B cell (primary cell): Measurements from ENCODE around the gene CCDC92B. TPM values are rescaled to one million over a fixed set of nuclear protein-coding genes. Genes with fewer than 3 reads are reported as not detected.

Experiments used
- ATAC-seq: fragments of 200-7000 bp; cut with Tn5 transposase; one replicate; pipeline ENCODE4 v1.10.0; 2021; ENCODE audit warnings: low read depth, mild to moderate bottlenecking, moderate number of reproducible peaks, moderate library complexity
- CTCF ChIA-PET: fragments of 350-600 bp; sonication (Branson Sonifier 250); formaldehyde crosslinking; loops from one replicate; lab custom pipeline; 2021; ENCODE audit warnings: antibody characterized with exemption, inconsistent platforms; lab: Charles Lee
- POLR2A ChIA-PET: fragments of 350-600 bp; sonication (Branson Sonifier 250); formaldehyde crosslinking; loops from one replicate; lab custom pipeline; 2021; ENCODE audit warnings: antibody characterized with exemption; lab: Charles Lee
- DNase-seq: peaks from one replicate; pipeline ENCODE4 v3.0.0; 2013
- H2AFZ ChIP-seq: 2 replicates; pipeline ENCODE4 v1.6.1; 2012; ENCODE audit warnings: mild to moderate bottlenecking, low read depth, low read length; ENCODE audit not compliant: insufficient read depth, poor library complexity, severe bottlenecking
- H3K27ac ChIP-seq, 2 donors: 1 replicate in 1 of 2; 2 replicates in 1 of 2; pipeline ENCODE4 v1.5.1; 2012 to 2013; ENCODE audit warnings: low read length in 2 of 2, mild to moderate bottlenecking in 2 of 2, moderate library complexity in 1 of 2
- H3K27me3 ChIP-seq, 4 experiments: fragments of 200-600 bp in 1 of 4; sonication (generic) in 1 of 4; replicated peaks in 1 of 4; 1 replicate in 2 of 4; 2 replicates in 2 of 4; pipeline versions ENCODE4 v1.6.1 to v1.7.0; 2013 to 2016; ENCODE audit warnings: low read length in 3 of 4, mild to moderate bottlenecking in 2 of 4, mixed read lengths in 1 of 4, moderate library complexity in 1 of 4; ENCODE audit not compliant: insufficient read depth in 4 of 4, control insufficient read depth in 3 of 4; ENCODE audit errors: control extremely low read depth in 1 of 4
- H3K36me3 ChIP-seq, 2 experiments: replicated peaks in 1 of 2; 1 replicate in 1 of 2; 2 replicates in 1 of 2; pipeline versions ENCODE4 v1.6.1 to v1.7.1; 2013; ENCODE audit warnings: low read length in 1 of 2; ENCODE audit not compliant: insufficient read depth in 2 of 2, control insufficient read depth in 1 of 2; ENCODE audit errors: control extremely low read depth in 1 of 2, extremely low read depth in 1 of 2
- H3K4me1 ChIP-seq, 2 donors: fragments of 200-600 bp in 1 of 2; sonication (generic) in 1 of 2; 1 replicate in 1 of 2; 2 replicates in 1 of 2; pipeline versions ENCODE4 v1.5.1 to v1.6.1; 2013 to 2017; ENCODE audit warnings: low read length in 2 of 2; ENCODE audit not compliant: control insufficient read depth in 2 of 2, insufficient read depth in 2 of 2
- H3K4me2 ChIP-seq: replicated peaks from 2 replicates; pipeline ENCODE3; 2012; ENCODE audit warnings: mild to moderate bottlenecking, low read depth, low read length; ENCODE audit not compliant: poor library complexity, severe bottlenecking
- H3K4me3 ChIP-seq, 5 experiments: fragments of 200-600 bp in 1 of 5; sonication (generic) in 1 of 5; 1 replicate in 3 of 5; 2 replicates in 2 of 5; pipeline versions ENCODE4 v1.5.1 to v1.7.0; 2011 to 2016; ENCODE audit warnings: low read length in 4 of 5, mild to moderate bottlenecking in 4 of 5, low read depth in 2 of 5, control low read depth in 1 of 5, moderate library complexity in 1 of 5; ENCODE audit not compliant: insufficient read depth in 1 of 5; ENCODE audit errors: control extremely low read depth in 1 of 5, extremely low read depth in 1 of 5
- H3K79me2 ChIP-seq: fragments of 200-600 bp; sonication (generic); one replicate; pipeline ENCODE4 v1.6.0; 2016; ENCODE audit warnings: low read length; ENCODE audit not compliant: control insufficient read depth, insufficient read depth
- H3K9ac ChIP-seq: fragments of 200-600 bp; sonication (generic); 2 replicates; pipeline ENCODE4 v1.6.1; 2017; ENCODE audit warnings: mild to moderate bottlenecking, low read length, moderate library complexity
- H3K9me3 ChIP-seq, 3 donors: one replicate each; pipeline versions ENCODE4 v1.6.1 to v1.7.1; 2013; ENCODE audit warnings: low read length in 2 of 3; ENCODE audit not compliant: control insufficient read depth in 2 of 3, insufficient read depth in 1 of 3; ENCODE audit errors: control extremely low read depth in 1 of 3
- H4K20me1 ChIP-seq: 2 replicates; pipeline ENCODE4 v1.6.0; 2012; ENCODE audit warnings: mild to moderate bottlenecking, low read length; ENCODE audit not compliant: insufficient read depth, control insufficient read depth, poor library complexity, severe bottlenecking
- H3K27ac Mint-ChIP-seq: one replicate; pipeline ENCODE4 v1.8.0; 2021; ENCODE audit warnings: mixed read lengths
- H3K27me3 Mint-ChIP-seq: one replicate; pipeline ENCODE4 v1.8.0; 2021; ENCODE audit warnings: mixed read lengths
- H3K4me1 Mint-ChIP-seq: one replicate; pipeline ENCODE4 v1.8.0; 2021; ENCODE audit warnings: mixed read lengths
- H3K4me3 Mint-ChIP-seq: one replicate; pipeline ENCODE4 v1.8.0; 2021; ENCODE audit warnings: mixed read lengths
- H3K9me3 Mint-ChIP-seq: one replicate; pipeline ENCODE4 v1.8.0; 2022; ENCODE audit warnings: mixed read lengths; ENCODE audit not compliant: insufficient read depth
- CTCF ChIP-seq: fragments of 200-600 bp; IDR thresholded peaks from one replicate; pipeline ENCODE4 v1.8.0; 2022; ENCODE audit warnings: antibody characterized with exemption, mild to moderate bottlenecking
- EZH2 ChIP-seq: IDR thresholded peaks from 2 replicates; pipeline ENCODE4 v1.6.1; 2012; ENCODE audit warnings: borderline replicate concordance, low read depth, mild to moderate bottlenecking, moderate library complexity, low read length; ENCODE audit not compliant: insufficient read depth, poor library complexity, severe bottlenecking
- WGBS: methylation state at CpG from one replicate; pipeline ENCODE4 v1.1.5; 2013; ENCODE audit warnings: missing lambda C conversion rate; ENCODE audit not compliant: insufficient coverage; 5-methylcytosine and 5-hydroxymethylcytosine counted together
- intact Hi-C: fragments of 100-400 bp; cut with micrococcal nuclease; formaldehyde crosslinking; loops from one replicate; pipeline ENCODE4 v1.10.0; 2022
- polyA plus RNA-seq: library from polyadenylated mRNA; depleted of rRNA; stranded (reverse); fragments of >200 nt; gene quantifications from 2 replicates; pipeline ENCODE4 v1.2.3, GENCODE V29; 2012
- total RNA-seq, 2 donors: library from RNA; stranded (reverse); fragments of 120-200 nt in 1 of 2; gene quantifications; 1 replicate in 1 of 2; 2 replicates in 1 of 2; pipeline versions ENCODE4 v1.2.3 to v1.2.4, GENCODE V29; 2013 to 2022

Gene CCDC92B
- total and polyA plus RNA-seq, 2 donors (not counting 1 experiment from before 2014, with no cell fraction given): 0.04 TPM; not detected in 1

GRCh38 chr17:2798188-2798587 lies 48.7 kb upstream of the CCDC92B start:
- H4K20me1 ChIP-seq: no peaks in the 10 kb centered on the region
- H3K4me1 ChIP-seq: peaks cover 41 to 57% of the 10 kb centered on the region in 2 donors
- Mint-ChIP-seq H3K4me1 (peaks cover 58% of the 10 kb centered on the region), H3K27me3 (no peaks in the 10 kb centered on the region), H3K9me3 (no peaks in the 10 kb centered on the region), H3K4me3 (peak overlapping the region; percentile 96), H3K27ac (peak overlapping the region; percentile 20)
- H3K27me3 ChIP-seq: no peaks in the 10 kb centered on the region
- peak overlapping the region; percentile 95 for H3K4me2 ChIP-seq
- no peak overlapping the region for H3K27ac ChIP-seq
- POLR2A ChIA-PET: interaction anchor here (0.5 kb wide), 1 partner anchor 11 kb away, joined by 3 read pairs; no protein-coding TSS in a partner anchor
- H3K79me2 ChIP-seq: peaks cover 6% of the 10 kb centered on the region
- H3K4me3 ChIP-seq: no peak overlapping the region
- H3K9me3 ChIP-seq: no peaks in the 10 kb centered on the region
- CTCF ChIA-PET: interaction anchor here (1.1 to 3.1 kb wide), 3 partner anchors 13 to 51 kb away, joined by 3 to 18 read pairs (median 11); no protein-coding TSS in a partner anchor
- DNase-seq: no peak
- peaks cover 0 to 5% of the 10 kb centered on the region in 2 experiments for H3K36me3 ChIP-seq
- ATAC-seq: no peak
- H3K9ac ChIP-seq: no peak overlapping the region
- 82% methylated on average over 11 of the region's 11 CpGs for WGBS
- H2AFZ ChIP-seq: no peak overlapping the region
- intact Hi-C loops: no loop called here
- TF ChIP-seq CTCF (no peak), EZH2 (no peak)

- intact Hi-C loops: no loop called here
- peak overlapping the region; percentile 96 for H3K4me3 Mint-ChIP-seq
- peaks cover 0 to 5% of the 10 kb centered on the region in 2 experiments for H3K36me3 ChIP-seq
- TF ChIP-seq CTCF (no peak), EZH2 (no peak)
- H4K20me1 ChIP-seq: no peaks in the 10 kb centered on the region
- DNase-seq: no peak
- no peak overlapping the region for H3K27ac ChIP-seq
- no peak for ATAC-seq
- H3K4me2 ChIP-seq: peak overlapping the region; percentile 95
- no peak overlapping the region for H3K9ac ChIP-seq
- POLR2A ChIA-PET: no interaction called here
- CTCF ChIA-PET: interaction anchor here (0.7 to 3.1 kb wide), 5 partner anchors 11 to 51 kb away, joined by 3 to 18 read pairs (median 6); no protein-coding TSS in a partner anchor
- no peaks in the 10 kb centered on the region for H3K27me3 Mint-ChIP-seq
- WGBS: 64% methylated on average over 11 of the region's 11 CpGs
- peak overlapping the region; percentile 91 for H3K27ac Mint-ChIP-seq
- H3K4me1 Mint-ChIP-seq: peaks cover 59% of the 10 kb centered on the region
- peaks cover 45 to 63% of the 10 kb centered on the region in 2 donors for H3K4me1 ChIP-seq
- H2AFZ ChIP-seq: peak overlapping the region; percentile 68
- H3K79me2 ChIP-seq: peaks cover 6% of the 10 kb centered on the region
- peak overlapping the region in 2 of 5 experiments; percentile 57 to 62 for H3K4me3 ChIP-seq
- no peaks in the 10 kb centered on the region for H3K27me3 ChIP-seq
- no peaks in the 10 kb centered on the region for H3K9me3 ChIP-seq
- H3K9me3 Mint-ChIP-seq: no peaks in the 10 kb centered on the region
Observed at GRCh38 chr17:2797637-2798036, 48.2 kb upstream of the CCDC92B start.
